ENCODE measurements around the gene WDR35. TPM values are rescaled to one million over a fixed set of nuclear protein-coding genes. Genes with fewer than 3 reads are reported as not detected.
"Not testable (repeated sequence)": the region's sequence is repeated elsewhere in the genome, so short reads cannot be mapped to it uniquely, and the experiment has no call there.

The WDR35 gene
- total RNA-seq, 2 experiments from 2014 or later, result 5.6 to 5.9 TPM

- DNase-seq, result no peak
- H3K9me3 Mint-ChIP-seq, result no peaks in the 10 kb centered on the region
- TF ChIP-seq, protein P1, sequence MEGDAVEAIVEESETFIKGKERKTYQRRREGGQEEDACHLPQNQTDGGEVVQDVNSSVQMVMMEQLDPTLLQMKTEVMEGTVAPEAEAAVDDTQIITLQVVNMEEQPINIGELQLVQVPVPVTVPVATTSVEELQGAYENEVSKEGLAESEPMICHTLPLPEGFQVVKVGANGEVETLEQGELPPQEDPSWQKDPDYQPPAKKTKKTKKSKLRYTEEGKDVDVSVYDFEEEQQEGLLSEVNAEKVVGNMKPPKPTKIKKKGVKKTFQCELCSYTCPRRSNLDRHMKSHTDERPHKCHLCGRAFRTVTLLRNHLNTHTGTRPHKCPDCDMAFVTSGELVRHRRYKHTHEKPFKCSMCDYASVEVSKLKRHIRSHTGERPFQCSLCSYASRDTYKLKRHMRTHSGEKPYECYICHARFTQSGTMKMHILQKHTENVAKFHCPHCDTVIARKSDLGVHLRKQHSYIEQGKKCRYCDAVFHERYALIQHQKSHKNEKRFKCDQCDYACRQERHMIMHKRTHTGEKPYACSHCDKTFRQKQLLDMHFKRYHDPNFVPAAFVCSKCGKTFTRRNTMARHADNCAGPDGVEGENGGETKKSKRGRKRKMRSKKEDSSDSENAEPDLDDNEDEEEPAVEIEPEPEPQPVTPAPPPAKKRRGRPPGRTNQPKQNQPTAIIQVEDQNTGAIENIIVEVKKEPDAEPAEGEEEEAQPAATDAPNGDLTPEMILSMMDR (IDR thresholded peaks at IDR 0.05), result no peak
- intact Hi-C loops (cut with micrococcal nuclease), result no loop called here
- no peaks in the 10 kb centered on the region for H3K4me1 Mint-ChIP-seq (ENCODE audit: low read depth)
- no peak for ATAC-seq
- no peaks in the 10 kb centered on the region for H3K27me3 Mint-ChIP-seq
- peaks cover 27% of the 10 kb centered on the region for H3K36me3 Mint-ChIP-seq (ENCODE audit: low read depth)
- ChIA-PET POLR2A (interaction anchor here (0.5 kb wide), 1 partner anchor 10 kb away, joined by 3 read pairs; no protein-coding TSS in a partner anchor), CTCF (interaction anchor here (2.1 kb wide), 1 partner anchor 18 kb away, joined by 4 read pairs; no protein-coding TSS in a partner anchor)
- no peak overlapping the region for H3K4me3 Mint-ChIP-seq
- H3K27ac Mint-ChIP-seq, result no peak overlapping the region
Measured at GRCh38 chr2:19936203-19936602, 53.7 kb downstream of the WDR35 start.

DNA sequence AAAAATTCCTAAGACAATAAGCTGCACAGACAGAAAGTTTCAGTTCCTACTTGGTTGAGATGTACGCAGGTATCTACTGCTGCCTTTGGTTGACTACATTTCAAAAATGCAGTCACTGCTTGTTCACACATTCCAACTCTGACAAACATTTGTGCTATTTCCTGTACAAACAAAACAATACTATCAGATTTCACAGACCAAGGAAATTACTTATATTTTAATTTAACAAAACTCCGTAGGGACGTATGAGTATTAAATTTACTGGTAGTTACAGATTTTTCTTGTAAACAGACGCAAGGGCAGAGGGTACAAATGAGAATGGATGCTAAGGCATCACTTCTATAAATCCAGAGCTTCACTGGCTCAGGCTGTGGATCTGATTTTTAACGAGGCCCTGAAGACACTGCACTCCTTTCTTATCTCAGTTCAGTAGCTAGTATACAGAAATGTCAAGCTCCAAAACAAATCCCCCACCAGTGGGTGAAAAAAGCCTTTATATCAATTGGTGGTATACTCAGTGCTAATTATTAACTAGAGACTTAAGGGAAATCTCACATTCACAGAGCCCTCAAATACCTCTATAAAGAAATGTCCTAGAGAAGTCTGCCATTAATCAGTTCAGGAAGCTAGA, 56.4 kb downstream of the WDR35 start:
- CTCF ChIA-PET, result interaction anchor here (0.7 to 1.0 kb wide), 2 partner anchors 33 to 82 kb away, joined by 3 to 5 read pairs; no protein-coding TSS in a partner anchor
- no peaks in the 10 kb centered on the region for H3K27me3 Mint-ChIP-seq
- TF ChIP-seq, protein P1 (IDR thresholded peaks at IDR 0.05), result no peak
- DNase-seq, result no peak
- no peak overlapping the region for H3K4me3 Mint-ChIP-seq
- no peak for ATAC-seq
- POLR2A ChIA-PET, result no interaction called here
- no peaks in the 10 kb centered on the region for H3K4me1 Mint-ChIP-seq (ENCODE audit: low read depth)
- intact Hi-C loops (cut with micrococcal nuclease), result no loop called here
- H3K9me3 Mint-ChIP-seq, result peaks cover 4% of the 10 kb centered on the region
- H3K36me3 Mint-ChIP-seq (ENCODE audit: low read depth), result peaks cover 40% of the 10 kb centered on the region
- H3K27ac Mint-ChIP-seq, result no peak overlapping the region

- Mint-ChIP-seq H3K36me3 (ENCODE audit: low read depth) (peaks cover 43% of the 10 kb centered on the region), H3K4me3 (no peak overlapping the region), H3K27me3 (no peaks in the 10 kb centered on the region), H3K9me3 (peaks cover 7% of the 10 kb centered on the region), H3K4me1 (ENCODE audit: low read depth) (no peaks in the 10 kb centered on the region), H3K27ac (no peak overlapping the region)
- intact Hi-C loops (cut with micrococcal nuclease), result no loop called here
- no peak for ATAC-seq
- TF ChIP-seq, protein P1 (IDR thresholded peaks at IDR 0.05), result no peak
- POLR2A ChIA-PET, result no interaction called here
- no peak for DNase-seq
- CTCF ChIA-PET, result interaction anchor here (0.7 to 1.0 kb wide), 2 partner anchors 33 to 83 kb away, joined by 3 to 5 read pairs; no protein-coding TSS in a partner anchor
Measured at GRCh38 chr2:19932928-19933327, 57.0 kb downstream of the WDR35 start.

DNA sequence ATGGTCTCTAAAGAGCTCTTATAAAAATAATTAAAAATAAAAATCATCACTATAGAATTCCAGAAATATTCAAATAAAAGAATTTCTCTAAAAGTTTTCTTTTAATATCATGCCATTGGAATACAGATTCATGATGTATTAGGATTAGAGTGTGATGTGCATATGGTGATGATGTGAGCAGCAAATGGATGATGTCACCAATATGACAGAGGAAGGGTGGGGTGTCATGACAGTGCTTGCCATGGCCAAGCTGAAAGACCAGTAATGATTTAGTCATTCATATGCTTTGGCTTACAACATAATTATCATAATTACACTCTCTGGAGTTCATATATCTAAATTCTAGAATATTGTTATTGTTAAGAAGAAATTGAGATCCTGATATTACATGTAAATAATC, 60.7 kb downstream of the WDR35 start:
- H3K36me3 Mint-ChIP-seq (ENCODE audit: low read depth), result peaks cover 65% of the 10 kb centered on the region
- H3K4me1 Mint-ChIP-seq (ENCODE audit: low read depth), result no peaks in the 10 kb centered on the region
- CTCF ChIA-PET, result interaction anchor here (1.1 kb wide), 1 partner anchor 27 kb away, joined by 4 read pairs; no protein-coding TSS in a partner anchor
- ATAC-seq (no peak), DNase-seq (no peak)
- no peak overlapping the region for H3K4me3 Mint-ChIP-seq
- H3K27me3 Mint-ChIP-seq, result no peaks in the 10 kb centered on the region
- POLR2A ChIA-PET, result interaction anchor here (0.5 kb wide), 1 partner anchor 166 kb away, joined by 4 read pairs; no protein-coding TSS in a partner anchor
- intact Hi-C loops (cut with micrococcal nuclease), result no loop called here
- H3K27ac Mint-ChIP-seq, result no peak overlapping the region
- H3K9me3 Mint-ChIP-seq, result peaks cover 27% of the 10 kb centered on the region
- TF ChIP-seq, protein P1 (IDR thresholded peaks at IDR 0.05), result no peak

DNA sequence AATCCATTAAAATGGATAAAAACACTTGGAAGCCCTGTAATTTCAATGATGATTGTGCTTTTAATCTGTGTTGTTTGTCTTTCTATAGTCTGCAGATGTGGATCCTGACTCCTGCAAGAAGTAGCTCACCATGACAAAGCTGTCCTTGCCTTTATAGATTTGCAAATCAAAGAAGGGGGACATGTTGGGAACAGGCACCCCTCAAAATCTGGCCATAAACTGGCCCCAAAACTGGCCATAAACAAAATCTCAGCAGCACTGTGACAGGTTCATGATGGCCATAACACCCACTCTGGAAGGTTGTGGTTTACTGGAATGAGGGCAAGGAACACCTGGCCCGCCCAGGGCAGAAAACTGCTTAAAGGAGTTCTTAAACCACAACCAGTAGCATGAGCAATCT, 62.1 kb downstream of the WDR35 start:
- POLR2A ChIA-PET, result not testable (repeated sequence)

DNA sequence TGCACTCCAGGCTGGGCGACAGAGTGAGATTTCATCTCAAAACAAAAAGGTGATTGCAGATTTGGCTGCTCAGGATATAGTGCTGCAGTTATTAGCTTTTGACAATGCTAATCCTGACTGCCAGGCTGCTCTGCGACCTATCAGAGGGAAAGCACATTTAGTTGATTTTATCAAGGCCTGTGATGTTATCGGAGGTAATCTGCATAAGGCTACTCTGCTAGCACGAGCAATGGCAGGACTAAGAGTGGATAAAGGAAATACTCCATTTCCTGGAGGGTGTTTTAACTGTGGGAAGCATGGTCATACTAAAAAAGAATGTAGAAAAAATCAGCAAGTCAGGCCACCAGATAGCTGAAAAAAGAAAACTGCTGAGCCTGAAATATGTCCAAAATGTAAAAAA, 65.4 kb downstream of the WDR35 start:
- H3K27ac Mint-ChIP-seq; intact Hi-C loops (cut with micrococcal nuclease); H3K27me3 Mint-ChIP-seq; DNase-seq; ATAC-seq; H3K4me1 Mint-ChIP-seq (ENCODE audit: low read depth); POLR2A ChIA-PET; H3K4me3 Mint-ChIP-seq: not testable (repeated sequence)
- H3K36me3 Mint-ChIP-seq (ENCODE audit: low read depth), result peaks cover 81% of the 10 kb centered on the region
- peaks cover 24% of the 10 kb centered on the region for H3K9me3 Mint-ChIP-seq
- CTCF ChIA-PET, result interaction anchor here (1.0 kb wide), 1 partner anchor 128 kb away, joined by 3 read pairs; no protein-coding TSS in a partner anchor

More for the DNA sequence above, 62.1 kb downstream of the WDR35 start:
- H3K27ac Mint-ChIP-seq; H3K4me1 Mint-ChIP-seq (ENCODE audit: low read depth); intact Hi-C loops (cut with micrococcal nuclease); CTCF ChIA-PET; H3K4me3 Mint-ChIP-seq; DNase-seq; ATAC-seq; H3K27me3 Mint-ChIP-seq: not testable (repeated sequence)
- H3K36me3 Mint-ChIP-seq (ENCODE audit: low read depth), result peaks cover 70% of the 10 kb centered on the region
- peaks cover 27% of the 10 kb centered on the region for H3K9me3 Mint-ChIP-seq

- POLR2A ChIA-PET; CTCF ChIA-PET; H3K4me1 Mint-ChIP-seq (ENCODE audit: low read depth); H3K27me3 Mint-ChIP-seq; ATAC-seq; intact Hi-C loops (cut with micrococcal nuclease); H3K27ac Mint-ChIP-seq; DNase-seq; H3K4me3 Mint-ChIP-seq: not testable (repeated sequence)
- H3K36me3 Mint-ChIP-seq (ENCODE audit: low read depth), result peaks cover 69% of the 10 kb centered on the region
- H3K9me3 Mint-ChIP-seq, result peaks cover 12% of the 10 kb centered on the region
Measured at GRCh38 chr2:19922188-19922587, 67.7 kb downstream of the WDR35 start.

Measured in activated CD8-positive, alpha-beta T cell treated with anti-CD3 and anti-CD28 coated beads for 36 hours (primary cell).